Measurements from ENCODE around the gene EEPD1. TPM values are rescaled to one million over a fixed set of nuclear protein-coding genes. Genes with fewer than 3 reads are reported as not detected.

The EEPD1 gene
- total RNA-seq, 2 experiments from 2014 or later, result 2.6 TPM

DNA sequence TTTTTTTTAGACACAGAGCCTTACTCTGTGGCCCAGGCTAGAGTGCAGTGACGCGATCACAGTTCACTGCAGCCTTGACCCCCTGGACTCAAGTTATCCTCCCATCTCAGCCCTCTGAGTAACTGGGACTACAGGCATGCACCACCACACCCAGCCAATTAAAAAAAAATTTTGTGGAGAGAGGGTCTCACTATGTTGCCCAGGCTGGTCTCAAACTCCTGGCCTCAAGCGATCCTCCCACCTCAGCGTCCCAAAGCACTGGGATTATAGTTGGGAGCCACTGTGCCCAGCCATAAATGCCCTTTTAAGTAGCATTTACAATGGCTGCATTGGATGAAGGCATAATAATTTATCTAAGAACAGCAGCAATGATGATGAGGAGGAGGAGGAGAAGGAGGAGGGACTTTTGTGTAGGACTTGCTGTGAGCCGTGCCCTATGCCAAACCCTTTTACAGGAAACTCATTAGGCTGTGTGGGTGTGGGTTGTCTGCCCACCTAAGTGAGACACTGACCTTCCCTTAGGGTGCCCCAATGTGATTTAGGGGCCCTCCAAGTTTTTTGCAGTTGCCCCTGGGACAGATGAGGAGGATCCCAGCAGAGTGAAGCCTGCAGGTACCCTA, 51.1 kb downstream of the EEPD1 start:
- Mint-ChIP-seq H3K4me1 (ENCODE audit: low read depth) (peaks cover 4% of the 10 kb centered on the region), H3K36me3 (ENCODE audit: low read depth) (no peaks in the 10 kb centered on the region), H3K4me3 (no peak overlapping the region), H3K27me3 (ENCODE audit: low read depth) (peaks cover 13% of the 10 kb centered on the region), H3K27ac (no peak overlapping the region), H3K9me3 (ENCODE audit: insufficient read depth) (no peaks in the 10 kb centered on the region)
- ChIA-PET POLR2A (no interaction called here), CTCF (no interaction called here)
- DNase-seq (no peak), ATAC-seq (no peak)

DNA sequence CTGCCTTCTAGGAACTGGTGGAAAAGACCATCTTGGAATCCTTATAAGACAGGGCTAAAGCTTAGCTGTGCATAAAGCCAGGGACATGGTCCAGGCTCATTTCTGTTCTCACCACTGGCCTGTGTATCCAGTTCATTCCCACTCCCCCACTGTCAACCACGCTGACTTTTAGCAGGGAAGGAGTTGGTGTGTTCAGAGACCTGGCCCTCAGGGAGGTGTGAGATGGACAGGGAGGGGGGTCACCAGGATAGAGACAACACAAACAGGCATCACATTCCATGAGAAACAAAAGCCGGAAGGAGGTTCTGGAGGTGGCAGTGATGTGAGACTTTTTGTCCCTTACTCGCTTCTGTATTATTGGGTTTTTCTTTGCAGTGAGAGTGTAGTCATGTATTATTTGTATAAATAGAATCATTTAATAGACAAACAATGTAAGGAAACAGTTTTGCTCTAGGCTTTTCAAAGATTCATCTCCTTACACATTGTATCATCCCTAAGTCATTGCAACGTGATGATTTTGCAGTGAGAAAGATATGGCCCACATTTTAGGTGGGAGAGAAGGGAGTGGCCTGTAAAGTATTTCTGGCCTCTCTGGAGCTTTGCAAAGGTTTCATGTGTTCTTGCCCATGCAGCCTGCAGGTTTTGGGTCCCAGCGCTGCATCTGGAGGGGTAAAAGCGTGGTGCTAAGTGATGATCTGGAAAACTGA, 52.0 kb downstream of the EEPD1 start:
- ChIA-PET CTCF (no interaction called here), POLR2A (no interaction called here)
- peaks cover 11% of the 10 kb centered on the region for H3K27me3 Mint-ChIP-seq (ENCODE audit: low read depth)
- no peak overlapping the region for H3K4me3 Mint-ChIP-seq
- ATAC-seq (no peak), DNase-seq (no peak)
- H3K9me3 Mint-ChIP-seq (ENCODE audit: insufficient read depth), result no peaks in the 10 kb centered on the region
- H3K27ac Mint-ChIP-seq, result no peak overlapping the region
- H3K36me3 Mint-ChIP-seq (ENCODE audit: low read depth), result no peaks in the 10 kb centered on the region
- peaks cover 2% of the 10 kb centered on the region for H3K4me1 Mint-ChIP-seq (ENCODE audit: low read depth)

DNA sequence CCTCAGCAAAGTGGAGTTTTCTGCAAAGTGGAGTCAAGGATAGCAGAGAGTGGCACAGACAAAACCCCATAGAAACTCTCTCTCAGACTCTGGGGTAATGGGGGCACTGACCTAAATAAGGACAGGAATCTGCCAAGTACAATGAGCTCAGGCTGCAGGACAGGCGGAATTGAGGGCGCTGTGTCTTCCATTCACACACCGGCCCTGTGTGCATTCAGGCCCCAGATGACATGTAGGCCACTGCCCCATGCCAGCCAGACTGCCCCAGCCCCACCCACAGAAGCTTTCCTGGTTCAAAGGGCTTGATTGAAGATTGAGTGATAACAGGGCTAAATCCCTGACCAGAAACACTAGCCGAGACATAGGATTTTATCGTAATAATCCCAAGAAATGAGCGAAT, 52.7 kb downstream of the EEPD1 start:
- no peak for ATAC-seq
- DNase-seq, result no peak
- Mint-ChIP-seq H3K4me1 (ENCODE audit: low read depth) (peaks cover 2% of the 10 kb centered on the region), H3K9me3 (ENCODE audit: insufficient read depth) (no peaks in the 10 kb centered on the region), H3K36me3 (ENCODE audit: low read depth) (no peaks in the 10 kb centered on the region), H3K27me3 (ENCODE audit: low read depth) (peaks cover 8% of the 10 kb centered on the region), H3K27ac (no peak overlapping the region), H3K4me3 (no peak overlapping the region)
- ChIA-PET CTCF (no interaction called here), POLR2A (no interaction called here)

DNA sequence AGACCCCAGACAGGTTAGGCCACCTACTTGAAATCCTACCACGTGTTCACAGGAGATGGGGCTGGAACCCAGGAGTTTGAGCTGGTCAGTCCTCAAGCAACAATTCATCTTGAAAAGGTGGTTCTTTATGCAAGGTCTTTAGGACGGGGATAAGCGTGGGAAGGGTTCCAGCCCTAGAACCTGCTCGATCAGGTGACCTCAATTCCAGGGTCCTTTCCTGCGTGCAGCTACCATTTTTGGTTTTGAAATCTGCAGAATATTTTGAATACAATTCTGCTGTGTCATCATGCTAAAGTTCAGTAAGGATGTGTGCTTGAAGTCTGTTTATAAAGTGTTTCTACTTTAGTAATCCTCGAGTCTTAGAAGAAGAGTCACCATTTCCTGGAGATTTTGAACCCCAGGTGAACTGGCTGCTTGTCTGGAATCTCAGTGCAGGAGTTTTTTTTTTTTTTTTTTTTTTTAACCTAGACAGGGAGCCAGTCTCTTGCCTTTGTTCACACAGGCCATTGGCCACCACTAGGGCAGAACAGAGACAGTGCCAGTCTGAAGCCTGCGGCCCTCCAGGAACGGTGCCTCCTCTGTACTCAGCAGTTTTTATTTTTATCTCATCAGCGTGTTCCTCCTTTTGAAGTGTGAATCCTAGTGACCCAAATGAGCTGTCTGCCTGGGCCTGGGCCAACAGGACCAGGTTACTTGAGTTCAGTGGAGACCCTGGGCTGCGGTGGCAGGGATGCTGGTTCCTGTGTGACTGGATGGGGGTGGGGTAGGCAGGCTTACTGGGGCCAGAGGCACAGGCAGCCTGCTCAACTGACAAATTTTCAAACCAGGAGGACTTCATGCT, 54.6 kb downstream of the EEPD1 start:
- H3K36me3 Mint-ChIP-seq (ENCODE audit: low read depth), result no peaks in the 10 kb centered on the region
- peaks cover 3% of the 10 kb centered on the region for H3K27me3 Mint-ChIP-seq (ENCODE audit: low read depth)
- no peak overlapping the region for H3K27ac Mint-ChIP-seq
- no peak for DNase-seq
- no peak for ATAC-seq
- ChIA-PET POLR2A (no interaction called here), CTCF (interaction anchor here (1.0 kb wide), 1 partner anchor 111 kb away, joined by 5 read pairs; no protein-coding TSS in a partner anchor)
- H3K4me1 Mint-ChIP-seq (ENCODE audit: low read depth), result no peaks in the 10 kb centered on the region
- H3K4me3 Mint-ChIP-seq, result no peak overlapping the region
- H3K9me3 Mint-ChIP-seq (ENCODE audit: insufficient read depth), result no peaks in the 10 kb centered on the region

DNA sequence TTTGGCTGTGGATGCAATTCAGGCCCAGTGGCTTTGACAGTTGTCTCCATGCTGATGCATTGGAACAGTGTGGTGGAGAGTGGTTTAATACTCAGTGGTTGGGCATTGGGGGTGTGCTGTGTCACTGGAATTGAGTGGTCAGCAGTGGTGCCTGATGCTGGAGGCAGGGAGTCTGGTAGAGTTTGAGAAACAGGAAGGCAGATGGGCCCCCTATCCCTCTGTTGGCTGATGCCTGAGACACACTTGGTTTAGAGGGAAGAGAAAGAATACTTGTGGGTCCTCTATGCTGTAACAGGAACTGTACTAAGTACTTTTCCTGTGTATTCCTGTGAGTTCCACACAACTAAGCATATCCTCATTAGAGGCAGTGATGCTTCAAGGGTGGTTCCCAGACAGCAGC, 55.4 kb downstream of the EEPD1 start:
- POLR2A ChIA-PET, result no interaction called here
- no peaks in the 10 kb centered on the region for H3K36me3 Mint-ChIP-seq (ENCODE audit: low read depth)
- H3K9me3 Mint-ChIP-seq (ENCODE audit: insufficient read depth), result no peaks in the 10 kb centered on the region
- ATAC-seq, result no peak
- no peaks in the 10 kb centered on the region for H3K27me3 Mint-ChIP-seq (ENCODE audit: low read depth)
- no peak for DNase-seq
- no peaks in the 10 kb centered on the region for H3K4me1 Mint-ChIP-seq (ENCODE audit: low read depth)
- H3K4me3 Mint-ChIP-seq, result no peak overlapping the region
- CTCF ChIA-PET, result no interaction called here
- no peak overlapping the region for H3K27ac Mint-ChIP-seq

DNA sequence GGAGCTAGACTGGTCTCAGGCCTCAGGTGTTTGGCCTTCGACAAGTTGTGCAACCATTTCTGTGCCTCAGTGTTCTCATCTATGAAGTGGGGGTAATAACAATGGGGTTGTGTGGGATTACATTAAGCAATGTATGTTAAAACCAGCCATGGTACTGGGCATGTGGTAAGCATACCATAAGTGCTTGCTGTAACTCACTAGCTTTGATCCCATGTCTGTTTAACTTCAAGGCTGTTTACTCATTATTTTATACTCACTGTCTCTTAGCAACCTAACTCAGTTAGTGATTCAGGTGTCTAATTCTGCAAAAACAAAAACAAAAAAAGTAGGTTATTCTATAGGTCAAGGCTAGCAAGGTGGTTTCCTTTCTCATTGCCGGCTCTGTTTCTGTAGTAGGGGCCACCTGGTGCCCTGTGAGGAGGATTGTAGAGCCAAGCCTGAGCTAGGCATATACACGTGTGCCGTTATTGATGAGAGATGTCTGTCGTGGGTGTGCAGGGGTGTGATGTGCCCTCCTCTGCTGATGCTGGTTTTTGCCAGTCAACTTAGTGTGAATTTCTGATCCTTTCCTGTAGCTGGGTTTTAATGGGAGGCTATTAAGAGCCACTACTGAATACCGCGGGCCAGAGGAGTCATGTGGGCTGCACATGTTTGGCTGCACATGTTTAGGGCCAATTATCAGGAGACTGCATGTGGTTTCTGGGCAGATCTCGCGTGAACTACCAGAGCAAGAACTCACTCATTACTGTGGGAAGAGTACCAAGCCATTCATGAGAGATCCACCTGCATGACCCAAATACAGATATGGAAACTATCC, 56.2 kb downstream of the EEPD1 start:
- H3K4me1 Mint-ChIP-seq (ENCODE audit: low read depth), result no peaks in the 10 kb centered on the region
- no peaks in the 10 kb centered on the region for H3K27me3 Mint-ChIP-seq (ENCODE audit: low read depth)
- DNase-seq (no peak), ATAC-seq (no peak)
- H3K9me3 Mint-ChIP-seq (ENCODE audit: insufficient read depth), result no peaks in the 10 kb centered on the region
- H3K27ac Mint-ChIP-seq, result no peak overlapping the region
- ChIA-PET POLR2A (no interaction called here), CTCF (no interaction called here)
- no peak overlapping the region for H3K4me3 Mint-ChIP-seq
- no peaks in the 10 kb centered on the region for H3K36me3 Mint-ChIP-seq (ENCODE audit: low read depth)

DNA sequence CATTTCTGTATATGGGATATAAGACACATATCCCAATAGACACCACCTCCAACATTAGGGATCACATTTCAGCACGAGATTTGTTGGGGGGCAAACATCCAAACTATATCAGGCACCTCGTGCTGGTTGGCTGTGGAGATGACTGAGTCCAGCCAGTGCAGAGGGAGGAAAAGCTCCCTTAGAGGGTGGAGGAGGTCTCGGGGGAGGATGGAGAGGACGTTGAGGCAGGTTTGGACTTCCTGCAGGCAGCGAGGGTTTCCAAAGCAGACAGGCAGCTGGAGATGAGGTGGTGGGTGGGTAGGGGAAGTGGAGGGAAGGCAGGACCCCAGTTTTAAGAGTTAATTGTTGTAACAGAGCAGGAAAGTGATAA, 56.7 kb downstream of the EEPD1 start:
- POLR2A ChIA-PET, result no interaction called here
- Mint-ChIP-seq H3K36me3 (ENCODE audit: low read depth) (no peaks in the 10 kb centered on the region), H3K9me3 (ENCODE audit: insufficient read depth) (no peaks in the 10 kb centered on the region), H3K27me3 (ENCODE audit: low read depth) (no peaks in the 10 kb centered on the region), H3K4me3 (no peak overlapping the region), H3K27ac (no peak overlapping the region), H3K4me1 (ENCODE audit: low read depth) (no peaks in the 10 kb centered on the region)
- ATAC-seq, result no peak
- CTCF ChIA-PET, result no interaction called here
- no peak for DNase-seq

DNA sequence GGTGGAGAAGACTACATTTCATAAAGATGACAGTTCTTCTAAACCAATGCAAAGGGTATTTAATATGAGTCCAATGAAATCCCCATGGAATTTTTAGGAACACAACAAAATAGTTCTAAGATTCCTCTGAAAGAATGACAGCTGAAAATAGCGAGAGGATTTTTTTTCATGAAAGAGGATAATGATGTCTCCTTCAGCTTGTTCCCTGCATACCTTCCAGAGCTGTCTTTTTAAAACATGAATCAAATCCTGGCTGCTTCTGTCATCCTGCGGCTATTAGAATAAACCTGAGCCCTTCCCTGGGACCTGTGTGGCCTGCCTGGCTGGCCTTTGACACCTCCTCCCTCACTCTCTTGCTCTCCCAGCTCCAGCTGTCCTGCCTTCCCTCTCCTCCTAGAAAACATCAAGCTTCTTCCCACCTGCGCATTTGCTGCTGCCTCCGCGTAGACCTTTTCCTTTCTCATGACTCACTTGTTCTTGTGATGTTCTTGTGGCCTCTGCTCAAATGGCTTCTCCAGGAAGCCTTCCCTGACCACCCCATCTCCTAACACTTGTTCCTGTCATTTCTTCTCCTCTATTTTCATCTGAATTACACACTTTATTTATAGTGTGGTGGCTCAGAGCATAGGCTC, 57.4 kb downstream of the EEPD1 start:
- Mint-ChIP-seq H3K27ac (no peak overlapping the region), H3K4me3 (no peak overlapping the region), H3K27me3 (ENCODE audit: low read depth) (no peaks in the 10 kb centered on the region), H3K4me1 (ENCODE audit: low read depth) (no peaks in the 10 kb centered on the region), H3K9me3 (ENCODE audit: insufficient read depth) (no peaks in the 10 kb centered on the region), H3K36me3 (ENCODE audit: low read depth) (no peaks in the 10 kb centered on the region)
- ATAC-seq (no peak), DNase-seq (no peak)
- POLR2A ChIA-PET, result no interaction called here
- CTCF ChIA-PET, result interaction anchor here (0.6 kb wide), 1 partner anchor 482 kb away, joined by 3 read pairs; no protein-coding TSS in a partner anchor

DNA sequence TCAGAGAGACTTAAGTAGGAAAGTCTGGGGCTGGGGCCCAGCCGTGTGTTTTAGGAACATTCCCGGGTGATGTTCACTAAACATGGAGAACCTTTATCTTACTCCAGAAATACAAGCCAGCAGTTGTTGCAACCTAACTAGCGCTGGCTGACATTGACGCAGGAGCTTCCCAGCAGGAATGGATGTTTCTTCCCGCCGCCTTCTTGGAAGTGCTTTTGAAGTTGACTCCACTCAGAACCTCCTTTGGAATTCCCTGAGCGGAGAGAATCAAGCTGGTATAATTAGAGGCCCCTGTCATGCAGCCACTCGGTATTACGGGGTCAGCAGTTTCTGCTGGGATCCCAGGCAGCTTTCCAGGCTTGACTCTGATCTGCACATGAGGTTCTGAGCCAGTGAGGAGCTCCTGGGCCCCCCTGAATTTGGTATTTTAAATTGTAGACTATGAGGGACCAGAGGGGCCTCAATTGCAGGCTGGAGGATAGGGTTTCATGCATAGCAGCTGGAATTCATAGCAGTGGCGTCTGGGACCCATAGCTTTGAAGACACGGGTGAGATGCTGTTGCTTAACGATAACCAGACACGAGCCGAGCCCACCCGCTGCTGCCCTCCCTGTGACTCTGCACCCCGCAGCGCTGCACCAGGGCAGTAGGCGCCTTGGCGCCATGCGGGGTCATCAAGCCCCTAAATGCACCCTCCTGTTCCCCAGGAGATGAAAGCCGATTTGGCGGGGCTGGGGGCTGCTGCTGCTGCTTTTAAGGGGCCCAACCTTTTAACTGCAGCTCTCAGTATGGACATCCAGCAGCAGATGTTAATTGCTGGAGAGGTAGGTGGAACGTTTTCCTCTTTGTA, 61.8 kb downstream of the EEPD1 start:
- Mint-ChIP-seq H3K4me3 (no peak overlapping the region), H3K36me3 (ENCODE audit: low read depth) (no peaks in the 10 kb centered on the region), H3K4me1 (ENCODE audit: low read depth) (no peaks in the 10 kb centered on the region), H3K27ac (no peak overlapping the region), H3K9me3 (ENCODE audit: insufficient read depth) (no peaks in the 10 kb centered on the region), H3K27me3 (ENCODE audit: low read depth) (no peaks in the 10 kb centered on the region)
- POLR2A ChIA-PET, result no interaction called here
- DNase-seq, result no peak
- ATAC-seq, result no peak
- CTCF ChIA-PET, result no interaction called here

DNA sequence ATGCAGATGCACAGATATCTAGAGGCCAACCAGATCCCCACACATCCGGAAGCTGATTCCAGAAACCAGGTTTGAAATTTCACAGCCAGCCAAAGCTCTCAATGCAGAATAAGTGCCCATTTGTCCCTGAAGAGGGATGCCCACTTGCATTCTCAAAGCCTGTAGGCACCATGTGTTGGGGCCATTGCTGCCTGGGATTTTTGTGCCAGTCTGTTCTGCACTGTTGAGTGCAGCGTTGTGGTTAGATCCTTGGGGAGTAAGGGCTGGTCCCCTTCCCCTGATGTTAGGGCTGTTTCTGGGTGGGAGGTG, 62.4 kb downstream of the EEPD1 start:
- CTCF ChIA-PET, result no interaction called here
- H3K36me3 Mint-ChIP-seq (ENCODE audit: low read depth), result no peaks in the 10 kb centered on the region
- no peaks in the 10 kb centered on the region for H3K27me3 Mint-ChIP-seq (ENCODE audit: low read depth)
- POLR2A ChIA-PET, result no interaction called here
- DNase-seq (no peak), ATAC-seq (no peak)
- H3K27ac Mint-ChIP-seq, result no peak overlapping the region
- no peaks in the 10 kb centered on the region for H3K4me1 Mint-ChIP-seq (ENCODE audit: low read depth)
- H3K4me3 Mint-ChIP-seq, result no peak overlapping the region
- no peaks in the 10 kb centered on the region for H3K9me3 Mint-ChIP-seq (ENCODE audit: insufficient read depth)

DNA sequence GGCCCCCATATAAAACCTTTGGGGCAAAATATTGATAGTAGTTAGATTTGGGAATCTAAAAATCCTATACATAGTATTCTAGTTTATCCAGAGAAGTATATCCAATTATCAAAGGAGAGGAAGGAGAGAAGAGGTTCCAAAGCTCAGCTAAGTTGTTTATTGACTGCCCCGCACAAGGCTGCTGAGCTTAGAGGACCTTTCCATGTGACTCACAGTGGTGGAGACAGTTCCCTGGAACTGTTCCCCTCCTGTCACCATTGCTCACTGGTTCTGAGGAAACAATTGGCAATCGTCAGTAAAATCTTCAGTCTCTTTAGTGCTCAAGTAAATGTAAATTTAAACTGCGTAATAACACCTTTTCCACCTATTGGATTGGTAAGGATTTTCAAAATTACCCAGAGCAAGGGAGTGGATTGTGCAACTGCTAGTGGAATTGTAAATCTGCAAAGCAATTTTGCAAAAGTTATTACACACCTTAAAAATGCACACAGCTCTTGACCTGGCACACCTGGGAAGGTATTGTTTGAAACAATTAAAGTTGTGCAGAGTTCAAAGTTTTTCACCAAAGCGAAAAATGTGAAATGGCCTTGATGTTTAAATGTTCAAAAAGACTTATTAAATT, 63.1 kb downstream of the EEPD1 start:
- H3K27me3 Mint-ChIP-seq (ENCODE audit: low read depth), result no peaks in the 10 kb centered on the region
- no peak for ATAC-seq
- POLR2A ChIA-PET, result no interaction called here

More for the DNA sequence above, 63.1 kb downstream of the EEPD1 start:
- H3K36me3 Mint-ChIP-seq (ENCODE audit: low read depth), result no peaks in the 10 kb centered on the region
- CTCF ChIA-PET, result interaction anchor here (0.6 kb wide), 1 partner anchor 553 kb away, joined by 3 read pairs; no protein-coding TSS in a partner anchor
- DNase-seq, result no peak
- no peak overlapping the region for H3K27ac Mint-ChIP-seq
- H3K9me3 Mint-ChIP-seq (ENCODE audit: insufficient read depth), result no peaks in the 10 kb centered on the region
- no peak overlapping the region for H3K4me3 Mint-ChIP-seq
- H3K4me1 Mint-ChIP-seq (ENCODE audit: low read depth), result no peaks in the 10 kb centered on the region
